OCI-LY7 (cell line): ENCODE data around the gene CTNNBL1. TPM values are rescaled to one million over a fixed set of nuclear protein-coding genes. Genes with fewer than 3 reads are reported as not detected.

ENCODE experiments used
- BruUV-seq: library from RNA; stranded (reverse); fragments of 400-500 nt; replicated peaks from 2 replicates; lab custom pipeline; 2021; lab: Mats Ljungman, UMichigan
- CTCF ChIA-PET: fragments of 300-600 bp; sonication (Branson Sonifier 250); formaldehyde crosslinking; loops from one replicate; lab custom pipeline; 2022; ENCODE audit warnings: antibody characterized with exemption; ENCODE audit not compliant: unreplicated experiment; lab: Charles Lee
- POLR2A ChIA-PET: fragments of 300-600 bp; sonication (Branson Sonifier 250); formaldehyde crosslinking; loops from one replicate; lab custom pipeline; 2022; ENCODE audit warnings: antibody characterized with exemption; lab: Charles Lee
- DNase-seq: peaks from one replicate; pipeline ENCODE4 v3.0.0-alpha.2; 2015; ENCODE audit warnings: low spot score
- H2AFZ ChIP-seq: fragments of 200-600 bp; sonication (generic), shearing (Covaris generic); 2 replicates; pipeline ENCODE4 v1.6.1; 2014; ENCODE audit warnings: mild to moderate bottlenecking, antibody characterized with exemption, low read length, moderate library complexity
- H3K27ac ChIP-seq: fragments of 200-600 bp; sonication (generic); 2 replicates; pipeline ENCODE4 v1.5.1; 2014; ENCODE audit warnings: mixed run types, low read depth, mild to moderate bottlenecking, moderate library complexity, low read length, inconsistent platforms; ENCODE audit not compliant: poor library complexity, severe bottlenecking
- H3K36me3 ChIP-seq: fragments of 200-600 bp; sonication (generic); 2 replicates; pipeline ENCODE4 v1.6.1; 2014; ENCODE audit warnings: mild to moderate bottlenecking, antibody characterized with exemption, low read length, moderate library complexity, mixed read lengths; ENCODE audit not compliant: insufficient read depth
- H3K4me1 ChIP-seq: fragments of 200-600 bp; sonication (generic); 2 replicates; pipeline ENCODE4 v1.5.1; 2014; ENCODE audit warnings: mild to moderate bottlenecking, low read length; ENCODE audit not compliant: insufficient read depth, poor library complexity, severe bottlenecking
- H3K4me2 ChIP-seq: fragments of 200-600 bp; sonication (generic); 2 replicates; pipeline ENCODE4 v1.6.1; 2014; ENCODE audit warnings: mild to moderate bottlenecking, low read length
- H3K4me3 ChIP-seq: fragments of 200-600 bp; sonication (generic); 2 replicates; pipeline ENCODE4 v1.5.1; 2014; ENCODE audit warnings: mild to moderate bottlenecking, low read depth, low read length; ENCODE audit not compliant: poor library complexity, severe bottlenecking
- H3K79me2 ChIP-seq: fragments of 200-600 bp; sonication (generic); 2 replicates; pipeline ENCODE4 v1.6.1; 2016; ENCODE audit warnings: low read depth, mild to moderate bottlenecking, low read length, moderate library complexity, mixed read lengths; ENCODE audit not compliant: insufficient read depth
- H3K9me2 ChIP-seq: fragments of 200-600 bp; sonication (generic); 2 replicates; pipeline ENCODE4 v1.6.1; 2016; ENCODE audit warnings: mild to moderate bottlenecking, low read length, mixed read lengths; ENCODE audit not compliant: insufficient read depth
- H3K9me3 ChIP-seq: fragments of 200-600 bp; sonication (generic); 2 replicates; pipeline ENCODE4 v1.6.1; 2014; ENCODE audit warnings: mild to moderate bottlenecking, mixed run types, low read length, mixed read lengths
- H4K20me1 ChIP-seq: fragments of 200-600 bp; sonication (generic); 2 replicates; pipeline ENCODE4 v1.6.1; 2014; ENCODE audit warnings: mild to moderate bottlenecking, antibody characterized with exemption, low read length, moderate library complexity, mixed read lengths; ENCODE audit not compliant: insufficient read depth
- CTCF ChIP-seq: fragments of 200-600 bp; sonication (generic); conservative IDR thresholded peaks from 2 replicates; pipeline ENCODE4 v1.5.1; 2014; ENCODE audit warnings: mild to moderate bottlenecking, antibody characterized with exemption, low read length, moderate library complexity, mixed read lengths
- EZH2phosphoT487 ChIP-seq: fragments of 200-600 bp; sonication (generic); IDR thresholded peaks from 2 replicates; pipeline ENCODE4 v1.6.1; 2018; ENCODE audit warnings: low read depth, borderline replicate concordance, mild to moderate bottlenecking, mixed run types, antibody characterized with exemption, low read length, moderate library complexity, mixed read lengths
- intact Hi-C: fragments of 100-400 bp; cut with micrococcal nuclease; formaldehyde crosslinking; loops from one replicate; pipeline ENCODE4 v1.10.0; 2022; ENCODE audit not compliant: unreplicated experiment
- total RNA-seq, 2 experiments: library from RNA; depleted of rRNA in 1 of 2; stranded (reverse); fragments of >200 nt in 1 of 2; shearing (Covaris generic) in 1 of 2; gene quantifications; 2 replicates each; pipeline ENCODE4 v1.2.3, GENCODE V29; 2014 to 2022

The CTNNBL1 gene
- total RNA-seq, 2 experiments from 2014 or later: 38.0 to 90.0 TPM

- POLR2A ChIA-PET: no interaction called here
- Histone ChIP-seq H4K20me1 (no peaks in the 10 kb centered on the region), H3K4me1 (no peaks in the 10 kb centered on the region), H3K27ac (no peak overlapping the region), H3K4me3 (no peak overlapping the region), H3K4me2 (no peak overlapping the region), H3K79me2 (no peaks in the 10 kb centered on the region), H3K9me3 (no peaks in the 10 kb centered on the region), H3K9me2 (no peaks in the 10 kb centered on the region), H2AFZ (no peak overlapping the region), H3K36me3 (peaks cover 23% of the 10 kb centered on the region; the same call in 1 of the 2 replicates)
- intact Hi-C loops: no loop called here
- CTCF ChIA-PET: no interaction called here
- no TSS peak for BruUV-seq
- TF ChIP-seq CTCF (no peak), EZH2phosphoT487 (no peak)
- DNase-seq: no peak
Observed at GRCh38 chr20:37849566-37849965, 155.7 kb downstream of the CTNNBL1 start.

DNA sequence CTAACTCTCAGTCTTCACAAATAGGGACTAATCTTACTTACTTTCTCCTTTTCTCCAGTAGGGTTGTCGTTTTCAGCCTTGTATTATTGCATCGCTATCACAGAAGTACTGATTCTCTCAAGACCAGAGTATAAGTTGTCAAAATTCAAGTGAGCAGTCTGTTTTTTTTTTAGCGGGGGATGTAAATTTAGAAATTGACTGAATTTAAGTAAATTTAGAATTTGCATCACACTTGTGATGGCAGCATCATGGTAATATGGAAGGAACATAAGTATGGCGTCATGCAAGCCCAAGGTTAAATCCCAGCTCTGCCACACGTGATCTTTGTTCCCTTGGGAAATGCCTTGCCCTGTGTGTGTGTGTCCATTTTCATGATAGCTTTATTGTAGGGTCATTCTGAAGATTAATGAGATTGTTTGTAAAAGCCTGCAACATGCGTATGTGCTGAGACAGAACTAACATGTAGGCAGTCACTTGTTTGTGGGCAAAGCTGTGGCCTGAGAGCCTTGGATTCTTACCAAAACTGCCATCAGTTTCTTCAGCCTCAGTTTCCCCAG, 156.3 kb downstream of the CTNNBL1 start:
- Histone ChIP-seq H2AFZ (no peak overlapping the region), H3K36me3 (peaks cover 23% of the 10 kb centered on the region; the same call in 1 of the 2 replicates), H3K9me3 (no peaks in the 10 kb centered on the region), H3K4me3 (no peak overlapping the region), H3K4me2 (no peak overlapping the region), H3K4me1 (no peaks in the 10 kb centered on the region), H4K20me1 (no peaks in the 10 kb centered on the region), H3K79me2 (no peaks in the 10 kb centered on the region), H3K27ac (no peak overlapping the region), H3K9me2 (no peaks in the 10 kb centered on the region)
- TF ChIP-seq EZH2phosphoT487: no peak
- TF ChIP-seq CTCF: no peak
- no TSS peak for BruUV-seq
- DNase-seq: no peak
- ChIA-PET CTCF (no interaction called here), POLR2A (no interaction called here)
- intact Hi-C loops: no loop called here

DNA sequence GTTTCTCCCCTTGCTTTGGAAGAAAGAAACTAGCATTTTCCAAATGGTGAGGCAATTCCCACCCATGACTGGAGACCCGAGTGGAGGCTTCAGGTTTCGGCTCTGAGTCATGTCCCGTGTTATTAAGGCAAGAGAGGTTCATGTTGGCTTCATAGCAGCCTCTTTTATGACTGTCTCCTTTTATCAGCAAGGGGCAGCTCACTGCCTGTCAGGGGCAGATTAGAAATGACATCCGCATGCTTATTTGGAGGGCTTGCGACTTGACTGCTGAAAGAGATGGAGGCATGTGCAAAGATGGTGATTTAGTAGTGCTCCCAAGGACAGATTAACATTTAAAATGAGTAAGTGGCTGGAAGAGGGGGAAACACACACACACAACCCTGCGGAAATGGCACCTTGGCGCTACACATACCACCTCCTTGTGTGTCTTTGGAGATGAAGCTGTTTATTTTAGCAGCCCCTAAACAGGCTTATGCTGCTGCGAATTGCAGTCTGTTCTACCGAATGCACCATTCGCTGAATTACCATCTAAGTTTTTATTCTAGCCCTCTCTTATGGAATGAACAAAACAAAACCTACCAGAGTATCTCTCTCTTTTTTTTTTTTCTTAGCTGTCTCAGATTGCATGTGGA, 157.0 kb downstream of the CTNNBL1 start:
- no peak for TF ChIP-seq CTCF
- no peak for TF ChIP-seq EZH2phosphoT487
- Histone ChIP-seq H3K4me2 (no peak overlapping the region), H3K27ac (no peak overlapping the region), H2AFZ (no peak overlapping the region), H3K36me3 (peaks cover 23% of the 10 kb centered on the region; the same call in 1 of the 2 replicates), H3K9me3 (no peaks in the 10 kb centered on the region), H4K20me1 (no peaks in the 10 kb centered on the region), H3K4me1 (no peaks in the 10 kb centered on the region), H3K4me3 (no peak overlapping the region), H3K9me2 (no peaks in the 10 kb centered on the region), H3K79me2 (no peaks in the 10 kb centered on the region)
- no peak for DNase-seq
- ChIA-PET CTCF (no interaction called here), POLR2A (interaction anchor here (1.0 kb wide), 1 partner anchor 19 kb away, joined by 3 read pairs; no protein-coding TSS in a partner anchor)
- no TSS peak for BruUV-seq
- intact Hi-C loops: no loop called here
